ENCODE measurements around the gene PGC.

Gene PGC

DNA sequence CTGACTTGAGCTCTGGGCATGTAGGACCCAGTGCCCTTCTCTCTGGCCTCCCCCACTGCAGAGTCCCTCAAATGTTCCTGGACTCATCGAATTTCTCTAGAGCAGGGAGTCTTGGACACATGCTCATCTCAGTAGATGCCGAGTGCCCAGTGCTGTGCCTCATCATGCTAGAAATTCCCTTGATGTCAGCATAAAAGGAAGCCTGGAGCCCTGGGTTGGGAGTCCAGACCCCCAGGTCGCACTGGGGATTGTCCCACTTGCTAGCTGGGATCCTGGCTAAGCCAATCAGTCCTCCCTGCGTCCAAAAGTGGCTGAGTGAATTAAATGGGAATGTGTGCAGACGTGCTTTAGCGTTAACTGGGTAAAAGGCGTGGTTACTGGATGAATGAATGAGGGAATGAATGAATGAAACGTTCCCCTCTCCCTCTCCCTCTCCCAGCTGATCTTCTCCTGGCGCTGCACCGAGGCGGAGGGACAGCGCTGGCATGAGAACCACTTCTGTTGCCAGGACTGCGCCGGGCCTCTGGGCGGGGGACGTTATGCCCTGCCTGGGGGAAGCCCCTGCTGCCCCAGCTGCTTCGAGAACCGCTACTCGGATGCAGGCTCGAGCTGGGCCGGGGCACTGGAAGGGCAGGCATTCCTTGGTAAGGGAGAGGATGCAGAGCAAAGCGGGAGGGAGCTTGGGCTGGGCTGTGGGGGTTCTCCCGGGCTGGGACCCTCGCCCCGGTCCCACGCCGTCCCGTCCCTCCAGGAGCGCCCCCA, 38.7 kb upstream of the PGC start:
- TF ChIP-seq, protein P1, sequence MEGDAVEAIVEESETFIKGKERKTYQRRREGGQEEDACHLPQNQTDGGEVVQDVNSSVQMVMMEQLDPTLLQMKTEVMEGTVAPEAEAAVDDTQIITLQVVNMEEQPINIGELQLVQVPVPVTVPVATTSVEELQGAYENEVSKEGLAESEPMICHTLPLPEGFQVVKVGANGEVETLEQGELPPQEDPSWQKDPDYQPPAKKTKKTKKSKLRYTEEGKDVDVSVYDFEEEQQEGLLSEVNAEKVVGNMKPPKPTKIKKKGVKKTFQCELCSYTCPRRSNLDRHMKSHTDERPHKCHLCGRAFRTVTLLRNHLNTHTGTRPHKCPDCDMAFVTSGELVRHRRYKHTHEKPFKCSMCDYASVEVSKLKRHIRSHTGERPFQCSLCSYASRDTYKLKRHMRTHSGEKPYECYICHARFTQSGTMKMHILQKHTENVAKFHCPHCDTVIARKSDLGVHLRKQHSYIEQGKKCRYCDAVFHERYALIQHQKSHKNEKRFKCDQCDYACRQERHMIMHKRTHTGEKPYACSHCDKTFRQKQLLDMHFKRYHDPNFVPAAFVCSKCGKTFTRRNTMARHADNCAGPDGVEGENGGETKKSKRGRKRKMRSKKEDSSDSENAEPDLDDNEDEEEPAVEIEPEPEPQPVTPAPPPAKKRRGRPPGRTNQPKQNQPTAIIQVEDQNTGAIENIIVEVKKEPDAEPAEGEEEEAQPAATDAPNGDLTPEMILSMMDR (conservative IDR thresholded peaks at IDR 0.05; ENCODE audit: low read depth, low read length) = no peak; the same call in 1 of the 2 replicates
- Histone ChIP-seq H3K79me2 (ENCODE audit: insufficient read depth, low read depth) (peaks cover 21% of the 10 kb centered on the region), H3K27ac (no peak overlapping the region), H4K20me1 (ENCODE audit: insufficient read depth) (no peaks in the 10 kb centered on the region), H3K36me3 (ENCODE audit: insufficient read depth) (no peaks in the 10 kb centered on the region), H2AFZ (ENCODE audit: low read depth) (peak overlapping the region; percentile 89), H3K4me2 (peak overlapping the region; percentile 89), H3K4me1 (ENCODE audit: low read depth, poor library complexity, severe bottlenecking) (peaks cover 19% of the 10 kb centered on the region), H3K9ac (peak overlapping the region; percentile 93; the same call in 1 of the 2 replicates), H3K27me3 (ENCODE audit: insufficient read depth, low read depth) (peaks cover 31% of the 10 kb centered on the region), H3K4me3 (IDR thresholded peaks at IDR 0.05; ENCODE audit: insufficient read depth, low read depth, low read length) (no peak overlapping the region)

DNA sequence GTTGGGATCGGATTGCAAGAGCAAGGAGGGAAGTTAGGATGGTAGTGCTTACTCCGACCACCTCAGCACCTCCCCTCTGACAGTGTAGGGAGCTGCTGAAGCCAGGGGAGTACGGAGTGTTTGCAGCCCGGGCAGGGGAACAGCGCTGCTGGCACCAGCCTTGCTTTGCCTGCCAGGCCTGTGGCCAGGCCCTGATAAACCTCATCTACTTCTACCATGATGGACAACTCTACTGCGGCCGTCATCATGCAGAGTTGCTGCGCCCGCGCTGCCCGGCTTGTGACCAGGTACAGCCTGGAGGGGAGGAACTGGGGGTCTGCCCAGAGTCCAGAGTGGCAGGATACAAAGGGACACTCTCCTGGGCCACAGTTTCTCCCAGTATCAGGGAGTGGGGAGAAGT, 38.1 kb upstream of the PGC start:
- TF ChIP-seq, protein P1 (conservative IDR thresholded peaks at IDR 0.05; ENCODE audit: low read depth, low read length) = no peak
- Histone ChIP-seq H3K36me3 (ENCODE audit: insufficient read depth) (no peaks in the 10 kb centered on the region), H3K4me1 (ENCODE audit: low read depth, poor library complexity, severe bottlenecking) (peaks cover 20% of the 10 kb centered on the region), H3K79me2 (ENCODE audit: insufficient read depth, low read depth) (peaks cover 21% of the 10 kb centered on the region), H4K20me1 (ENCODE audit: insufficient read depth) (no peaks in the 10 kb centered on the region), H3K27ac (no peak overlapping the region), H2AFZ (ENCODE audit: low read depth) (no peak overlapping the region), H3K4me3 (IDR thresholded peaks at IDR 0.05; ENCODE audit: insufficient read depth, low read depth, low read length) (no peak overlapping the region), H3K27me3 (ENCODE audit: insufficient read depth, low read depth) (peaks cover 33% of the 10 kb centered on the region), H3K9ac (no peak overlapping the region), H3K4me2 (no peak overlapping the region)

DNA sequence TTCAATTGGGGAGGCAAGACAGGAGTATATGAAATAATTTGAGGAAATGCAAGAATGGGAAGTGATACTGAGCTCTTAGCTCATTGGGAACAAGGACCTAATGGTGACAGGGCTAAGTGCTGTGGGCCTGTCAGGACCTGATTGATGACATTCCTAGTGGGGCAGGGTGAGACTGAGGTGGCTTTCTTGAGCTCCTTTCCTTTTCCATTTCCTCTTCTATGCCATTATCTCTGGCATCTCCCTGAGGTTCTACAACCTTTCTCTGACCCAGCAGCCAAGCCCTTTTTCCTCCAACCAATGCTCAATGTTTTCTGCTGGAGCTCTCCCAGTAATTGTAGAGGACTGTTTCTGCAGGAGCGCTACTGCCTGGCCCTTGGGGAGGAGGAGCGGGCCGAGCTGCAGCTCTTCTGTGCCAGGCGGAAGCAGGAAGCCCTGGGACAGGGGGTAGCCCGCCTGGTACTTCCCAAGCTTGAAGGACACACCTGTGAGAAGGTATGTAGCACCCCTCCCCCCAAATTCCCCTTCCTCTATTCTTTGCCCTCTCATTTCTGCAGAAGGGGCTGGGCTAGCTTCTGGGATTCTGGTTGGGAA, 37.5 kb upstream of the PGC start:
- TF ChIP-seq, protein P1 (conservative IDR thresholded peaks at IDR 0.05; ENCODE audit: low read depth, low read length) = no peak
- Histone ChIP-seq H3K4me3 (IDR thresholded peaks at IDR 0.05; ENCODE audit: insufficient read depth, low read depth, low read length) (no peak overlapping the region), H3K27ac (no peak overlapping the region), H3K4me1 (ENCODE audit: low read depth, poor library complexity, severe bottlenecking) (peaks cover 20% of the 10 kb centered on the region), H3K36me3 (ENCODE audit: insufficient read depth) (no peaks in the 10 kb centered on the region), H2AFZ (ENCODE audit: low read depth) (no peak overlapping the region), H3K9ac (no peak overlapping the region), H3K4me2 (no peak overlapping the region), H3K27me3 (ENCODE audit: insufficient read depth, low read depth) (peaks cover 33% of the 10 kb centered on the region), H3K79me2 (ENCODE audit: insufficient read depth, low read depth) (peaks cover 21% of the 10 kb centered on the region), H4K20me1 (ENCODE audit: insufficient read depth) (no peaks in the 10 kb centered on the region)

DNA sequence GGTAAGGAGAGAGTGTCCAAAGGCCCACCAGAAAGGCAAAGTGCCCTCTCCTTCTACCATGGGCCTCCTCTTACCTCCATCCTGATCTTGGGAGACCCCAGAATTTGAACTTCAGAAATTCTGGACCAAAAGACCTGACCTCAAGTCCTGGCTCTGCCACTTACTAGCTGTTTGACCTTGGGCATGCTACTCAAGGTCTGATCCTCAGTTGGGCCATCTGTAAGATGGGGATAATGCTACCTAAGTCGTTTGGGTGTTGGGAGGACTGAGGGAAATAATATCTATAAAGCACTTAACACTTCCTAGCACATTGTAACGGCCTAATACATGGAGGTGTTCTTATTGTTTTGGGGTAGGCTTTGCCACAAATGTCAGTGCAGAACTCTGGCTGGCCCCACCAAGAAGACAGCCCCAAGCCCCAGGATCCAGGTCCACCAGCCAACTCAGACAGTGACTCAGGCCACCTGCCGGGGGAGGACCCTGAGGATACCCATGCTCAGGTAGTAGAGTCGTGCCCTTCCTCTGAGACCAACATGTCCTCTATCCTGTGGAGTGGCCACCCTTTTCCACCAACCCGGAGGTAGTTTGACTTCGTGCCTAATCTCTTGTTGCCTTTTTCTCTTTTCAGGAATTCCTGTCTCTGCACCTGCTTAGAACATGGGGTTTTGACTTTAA, 36.0 kb upstream of the PGC start:
- no peak overlapping the region for H3K4me3 ChIP-seq (IDR thresholded peaks at IDR 0.05; ENCODE audit: insufficient read depth, low read depth, low read length)
- TF ChIP-seq, protein P1 (conservative IDR thresholded peaks at IDR 0.05; ENCODE audit: low read depth, low read length) = no peak
- no peaks in the 10 kb centered on the region for H3K36me3 ChIP-seq (ENCODE audit: insufficient read depth)
- no peak overlapping the region for H3K4me2 ChIP-seq
- no peak overlapping the region for H3K27ac ChIP-seq
- H3K9ac ChIP-seq = no peak overlapping the region
- no peak overlapping the region for H2AFZ ChIP-seq (ENCODE audit: low read depth)
- peaks cover 33% of the 10 kb centered on the region for H3K27me3 ChIP-seq (ENCODE audit: insufficient read depth, low read depth)
- peaks cover 16% of the 10 kb centered on the region for H3K4me1 ChIP-seq (ENCODE audit: low read depth, poor library complexity, severe bottlenecking)
- H4K20me1 ChIP-seq (ENCODE audit: insufficient read depth) = no peaks in the 10 kb centered on the region
- H3K79me2 ChIP-seq (ENCODE audit: insufficient read depth, low read depth) = peaks cover 7% of the 10 kb centered on the region; the same call in 1 of the 2 replicates

Measured in KMS-11 (cell line).